GM19397 (cell line): ENCODE results near the gene TNFSF9.
"Not testable (repeated sequence)": the region's sequence is repeated elsewhere in the genome, so short reads cannot be mapped to it uniquely, and the experiment has no call there.

ENCODE experiments used
- ATAC-seq: cut with Tn5 transposase; IDR thresholded peaks from one replicate; pipeline ENCODE4 v1.9.1; 2021; ENCODE audit warnings: mild to moderate bottlenecking, moderate library complexity; ENCODE audit not compliant: unreplicated experiment

Gene TNFSF9

GRCh38 chr19:6568010-6568526, 37.2 kb downstream of the TNFSF9 start:
- no peak for ATAC-seq

DNA sequence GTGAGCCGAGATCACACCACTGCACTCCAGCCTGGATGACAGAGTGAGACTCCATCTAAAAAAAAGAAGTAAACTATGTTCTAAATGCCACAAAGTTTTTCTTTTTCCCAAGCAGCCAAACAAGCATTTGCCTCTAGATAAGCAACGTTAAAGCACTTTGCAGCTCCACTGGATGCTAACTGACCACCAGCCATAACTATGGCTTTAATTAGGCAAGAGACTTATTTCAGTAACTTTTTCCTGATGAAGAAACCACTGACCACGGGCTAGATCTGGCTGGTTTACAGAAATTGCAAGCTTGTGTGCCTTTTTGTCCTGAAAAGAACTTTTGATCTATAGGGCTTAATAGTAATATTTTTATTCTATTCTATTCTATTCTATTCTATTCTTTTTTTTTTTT, 38.0 kb downstream of the TNFSF9 start:
- ATAC-seq = no peak

DNA sequence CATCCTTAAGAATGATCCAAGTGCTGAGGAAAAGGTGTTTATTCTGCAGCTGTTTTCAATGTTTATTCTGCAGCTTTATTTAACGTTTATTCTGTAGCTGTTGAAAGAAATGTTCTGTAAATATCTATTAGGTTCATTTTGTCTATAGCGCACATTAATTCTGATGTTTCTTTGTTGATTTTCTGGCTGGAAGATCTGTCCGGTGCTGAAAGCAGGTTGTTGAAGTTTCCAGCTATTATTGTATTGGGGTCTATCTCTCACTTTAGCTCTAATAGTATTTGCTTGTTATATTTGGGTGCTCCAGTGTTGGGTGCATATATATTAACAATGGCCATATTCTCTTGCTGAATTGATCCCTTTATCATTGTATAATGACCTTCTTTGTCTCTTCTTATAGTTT, 39.9 kb downstream of the TNFSF9 start:
- ATAC-seq = no peak

- ATAC-seq = no peak
Observed at GRCh38 chr19:6571167-6571566, 40.3 kb downstream of the TNFSF9 start.

GRCh38 chr19:6572217-6572616, 41.4 kb downstream of the TNFSF9 start:
- no peak for ATAC-seq

GRCh38 chr19:6573350-6573749, 42.5 kb downstream of the TNFSF9 start:
- no peak for ATAC-seq

DNA sequence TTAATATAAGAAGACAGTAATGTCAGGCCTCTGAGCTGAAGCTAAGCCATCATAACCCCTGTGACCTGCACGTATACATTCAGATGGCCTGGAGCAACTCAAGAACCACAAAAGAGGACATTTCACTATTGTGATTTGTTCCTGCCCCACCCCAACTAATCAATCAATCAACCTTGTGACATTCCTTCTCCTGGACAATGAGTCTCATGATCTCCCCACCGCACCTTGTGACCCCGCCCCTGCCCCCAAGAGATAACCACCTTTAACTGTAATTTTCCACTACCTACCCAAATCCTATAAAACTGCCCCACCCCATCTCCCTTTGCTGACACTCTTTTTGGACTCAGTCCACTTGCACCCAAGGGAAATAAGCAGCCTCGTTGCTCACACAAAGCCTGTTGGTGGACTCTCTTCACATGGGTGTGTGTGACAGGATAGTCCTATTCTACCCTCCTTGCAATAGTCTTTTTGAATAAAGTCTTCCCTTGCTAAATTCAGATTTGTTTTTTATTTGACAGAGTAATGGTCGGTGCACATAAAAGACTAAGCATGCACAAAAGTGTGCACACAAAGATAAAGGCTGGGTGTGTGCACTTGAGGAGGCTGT, 46.1 kb downstream of the TNFSF9 start:
- ATAC-seq = no peak

- ATAC-seq = peak; percentile 82
Observed at GRCh38 chr19:6577476-6578125, 46.8 kb downstream of the TNFSF9 start.

DNA sequence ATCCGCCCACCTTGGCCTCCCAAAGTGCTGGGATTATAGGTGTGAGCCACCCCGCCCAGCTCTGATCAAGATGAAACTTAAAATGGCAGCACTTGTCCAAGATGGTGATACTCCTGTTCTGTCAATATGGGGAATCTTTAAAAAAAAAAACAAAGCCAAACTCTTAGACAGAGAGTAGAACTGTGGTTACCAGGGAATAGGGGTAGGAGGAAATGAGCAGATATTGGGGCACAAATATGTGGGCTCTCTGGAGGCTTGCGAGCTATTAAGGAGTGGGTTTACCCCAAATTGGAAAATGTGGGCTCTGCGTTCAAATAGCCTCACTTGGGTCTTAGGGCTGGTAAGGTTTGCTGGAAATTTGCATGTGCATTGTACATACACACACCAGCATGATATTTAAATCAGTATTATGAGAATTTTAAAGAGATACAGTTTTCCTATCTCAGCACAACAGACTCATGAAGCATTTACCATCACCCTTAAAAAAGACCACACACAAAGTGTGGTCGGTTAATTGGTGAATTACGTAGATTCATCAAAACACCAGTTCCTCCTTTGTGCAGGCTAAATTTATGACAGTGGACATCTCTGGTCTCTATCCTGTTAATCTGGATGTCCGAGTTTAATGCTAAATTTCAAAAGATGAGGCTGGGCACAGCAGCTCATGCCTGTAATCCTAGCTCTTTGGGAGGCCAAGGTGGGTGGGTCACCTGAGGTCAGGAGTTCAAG, 48.8 kb downstream of the TNFSF9 start:
- ATAC-seq = no peak

- no peak for ATAC-seq
Observed at GRCh38 chr19:6580313-6580712, 49.5 kb downstream of the TNFSF9 start.

- not testable (repeated sequence) for ATAC-seq
Observed at GRCh38 chr19:6582515-6583484, 52.0 kb downstream of the TNFSF9 start.
